ENCODE measurements around the gene CCDC180. TPM values are rescaled to one million over a fixed set of nuclear protein-coding genes. Genes with fewer than 3 reads are reported as not detected.

Gene CCDC180
- total and polyA plus RNA-seq, 2 experiments from 2014 or later = 0.57 to 0.83 TPM

DNA sequence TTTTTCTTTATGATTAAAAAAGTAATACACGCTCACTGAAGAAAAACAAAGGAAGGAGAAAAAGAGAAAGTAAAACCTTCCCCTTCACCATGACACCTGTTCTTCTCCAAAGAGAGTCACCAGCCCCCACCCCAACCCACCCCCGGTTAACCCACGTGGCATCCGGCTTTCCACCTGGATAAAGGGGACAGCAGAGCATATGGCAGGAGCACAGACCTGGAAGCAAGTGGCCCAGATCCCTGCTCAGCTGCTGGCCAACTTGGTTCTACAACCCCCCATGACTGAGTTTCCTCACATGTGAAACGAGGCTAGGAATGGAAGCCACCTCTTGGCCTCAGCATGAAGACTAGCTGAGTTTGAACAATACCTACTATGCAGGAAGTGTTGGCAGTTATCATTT lies 5.1 kb downstream of the CCDC180 start:
- DNase-seq (ENCODE audit: low spot score) = no peak
- Histone ChIP-seq H3K36me3 (replicated peaks; ENCODE audit: insufficient read depth, low read depth) (no peaks in the 10 kb centered on the region), H3K4me1 (ENCODE audit: insufficient read depth) (no peaks in the 10 kb centered on the region), H2AFZ (no peak overlapping the region), H3K9me2 (replicated peaks; ENCODE audit: insufficient read depth) (no peaks in the 10 kb centered on the region), H3K9me3 (ENCODE audit: low read depth) (no peaks in the 10 kb centered on the region), H3K27ac (no peak overlapping the region), H3K4me2 (no peak overlapping the region), H3K4me3 (no peak overlapping the region), H4K20me1 (ENCODE audit: insufficient read depth, poor library complexity, severe bottlenecking) (no peaks in the 10 kb centered on the region), H3K79me2 (no peaks in the 10 kb centered on the region), H3K27me3 (no peaks in the 10 kb centered on the region)
- TF ChIP-seq EZH2phosphoT487 (IDR thresholded peaks at IDR 0.05; ENCODE audit: low read depth, severe bottlenecking, unreplicated experiment) (no peak), CTCF (IDR thresholded peaks at IDR 0.05; ENCODE audit: poor library complexity) (no peak), EZH2 (IDR thresholded peaks at IDR 0.05; ENCODE audit: borderline replicate concordance) (no peak)
- 92% methylated on average over 5 of the region's 5 CpGs for WGBS (ENCODE audit: low lambda C conversion rate, missing lambda C conversion rate)

DNA sequence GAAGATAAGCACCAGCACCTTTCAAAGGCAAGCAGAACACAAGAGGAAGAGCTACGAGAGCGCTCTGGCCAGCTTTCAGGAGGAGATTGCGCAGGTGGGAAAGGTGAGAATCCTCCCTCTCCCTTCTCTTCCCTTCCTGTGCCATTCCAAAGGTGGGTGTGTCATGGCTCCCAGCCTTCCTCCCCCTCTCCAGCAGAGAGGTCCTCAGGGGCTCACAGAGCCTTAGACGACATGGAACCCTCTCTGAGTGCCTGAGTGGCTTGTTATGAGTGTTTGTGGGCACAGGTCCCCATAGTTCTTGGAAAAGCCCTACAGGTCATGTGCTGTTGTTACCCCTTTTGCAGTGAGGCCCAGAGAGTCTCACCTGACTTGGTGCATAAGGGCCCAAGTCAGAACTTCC lies 5.8 kb downstream of the CCDC180 start:
- H3K27me3 ChIP-seq = no peaks in the 10 kb centered on the region
- H3K79me2 ChIP-seq = no peaks in the 10 kb centered on the region
- no peak for TF ChIP-seq CTCF (IDR thresholded peaks at IDR 0.05; ENCODE audit: poor library complexity)
- TF ChIP-seq EZH2 (IDR thresholded peaks at IDR 0.05; ENCODE audit: borderline replicate concordance) = no peak
- TF ChIP-seq EZH2phosphoT487 (IDR thresholded peaks at IDR 0.05; ENCODE audit: low read depth, severe bottlenecking, unreplicated experiment) = no peak
- no peaks in the 10 kb centered on the region for H4K20me1 ChIP-seq (ENCODE audit: insufficient read depth, poor library complexity, severe bottlenecking)
- H3K36me3 ChIP-seq (replicated peaks; ENCODE audit: insufficient read depth, low read depth) = no peaks in the 10 kb centered on the region
- 94% methylated on average over 4 of the region's 4 CpGs for WGBS (ENCODE audit: low lambda C conversion rate, missing lambda C conversion rate)
- no peak overlapping the region for H3K4me2 ChIP-seq
- no peaks in the 10 kb centered on the region for H3K9me2 ChIP-seq (replicated peaks; ENCODE audit: insufficient read depth)
- no peak overlapping the region for H3K4me3 ChIP-seq
- no peaks in the 10 kb centered on the region for H3K9me3 ChIP-seq (ENCODE audit: low read depth)
- H2AFZ ChIP-seq = no peak overlapping the region
- no peak overlapping the region for H3K27ac ChIP-seq
- H3K4me1 ChIP-seq (ENCODE audit: insufficient read depth) = no peaks in the 10 kb centered on the region
- no peak for DNase-seq (ENCODE audit: low spot score)

- WGBS (ENCODE audit: low lambda C conversion rate, missing lambda C conversion rate) = 90% methylated on average over 5 of the region's 5 CpGs
- H3K36me3 ChIP-seq (replicated peaks; ENCODE audit: insufficient read depth, low read depth) = no peaks in the 10 kb centered on the region
- H3K4me1 ChIP-seq (ENCODE audit: insufficient read depth) = no peaks in the 10 kb centered on the region
- H3K9me2 ChIP-seq (replicated peaks; ENCODE audit: insufficient read depth) = no peaks in the 10 kb centered on the region
- H4K20me1 ChIP-seq (ENCODE audit: insufficient read depth, poor library complexity, severe bottlenecking) = no peaks in the 10 kb centered on the region
- no peak for DNase-seq (ENCODE audit: low spot score)
- no peak overlapping the region for H3K4me2 ChIP-seq
- H3K9me3 ChIP-seq (ENCODE audit: low read depth) = no peaks in the 10 kb centered on the region
- TF ChIP-seq EZH2phosphoT487 (IDR thresholded peaks at IDR 0.05; ENCODE audit: low read depth, severe bottlenecking, unreplicated experiment) (no peak), CTCF (IDR thresholded peaks at IDR 0.05; ENCODE audit: poor library complexity) (no peak), EZH2 (IDR thresholded peaks at IDR 0.05; ENCODE audit: borderline replicate concordance) (no peak)
- H3K27me3 ChIP-seq = no peaks in the 10 kb centered on the region
- no peak overlapping the region for H2AFZ ChIP-seq
- no peaks in the 10 kb centered on the region for H3K79me2 ChIP-seq
- no peak overlapping the region for H3K27ac ChIP-seq
- H3K4me3 ChIP-seq = no peak overlapping the region
Observed at GRCh38 chr9:97313746-97314145, 6.3 kb downstream of the CCDC180 start.

DNA sequence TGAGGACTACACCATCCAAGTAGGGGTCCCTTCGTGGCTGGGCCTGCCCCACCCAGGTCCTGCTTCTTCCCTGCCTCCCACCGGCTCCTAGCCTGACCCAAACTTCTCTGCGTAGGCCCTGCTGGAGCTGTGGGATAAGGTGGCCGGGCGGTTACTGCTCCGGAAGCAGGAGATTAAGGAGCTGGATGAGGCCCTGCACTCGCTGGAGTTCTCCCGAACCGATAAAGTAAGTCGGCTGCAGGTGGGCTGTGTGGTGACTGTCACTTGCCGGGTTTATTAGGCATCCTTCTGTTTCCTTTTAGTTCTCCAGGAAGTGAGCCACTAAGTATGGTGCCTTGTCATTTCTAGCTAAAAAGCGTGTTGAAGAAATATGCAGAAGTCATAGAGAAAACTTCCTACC lies 7.0 kb downstream of the CCDC180 start:
- Histone ChIP-seq H3K9me2 (replicated peaks; ENCODE audit: insufficient read depth) (no peaks in the 10 kb centered on the region), H3K79me2 (no peaks in the 10 kb centered on the region), H3K4me1 (ENCODE audit: insufficient read depth) (no peaks in the 10 kb centered on the region), H4K20me1 (ENCODE audit: insufficient read depth, poor library complexity, severe bottlenecking) (no peaks in the 10 kb centered on the region), H3K27ac (no peak overlapping the region), H3K36me3 (replicated peaks; ENCODE audit: insufficient read depth, low read depth) (no peaks in the 10 kb centered on the region), H3K4me3 (no peak overlapping the region), H3K4me2 (no peak overlapping the region), H2AFZ (no peak overlapping the region), H3K9me3 (ENCODE audit: low read depth) (no peaks in the 10 kb centered on the region), H3K27me3 (no peaks in the 10 kb centered on the region)
- no peak for TF ChIP-seq EZH2phosphoT487 (IDR thresholded peaks at IDR 0.05; ENCODE audit: low read depth, severe bottlenecking, unreplicated experiment)
- 93% methylated on average over 12 of the region's 12 CpGs for WGBS (ENCODE audit: low lambda C conversion rate, missing lambda C conversion rate)
- DNase-seq (ENCODE audit: low spot score) = no peak

Data from hepatocyte (in vitro differentiated cells).